GM06990 (cell line): ENCODE measurements around the gene STK4.

Experiments used
- DNase-seq: peaks from one replicate; pipeline ENCODE4 v3.0.0-alpha.2; 2011; ENCODE audit not compliant: insufficient read length; ENCODE audit errors: extremely low read depth
- H3K27me3 ChIP-seq: replicated peaks from 2 replicates; pipeline ENCODE4 v1.6.0; 2011; ENCODE audit warnings: low read length; ENCODE audit not compliant: control insufficient read depth, insufficient read depth
- H3K36me3 ChIP-seq: 2 replicates; pipeline ENCODE4 v1.5.1; 2011; ENCODE audit warnings: low read length; ENCODE audit not compliant: control insufficient read depth, insufficient read depth
- H3K4me3 ChIP-seq: replicated peaks from 2 replicates; pipeline ENCODE4 v1.5.1; 2011; ENCODE audit warnings: low read depth, mild to moderate bottlenecking, control low read depth, low read length
- TF ChIP-seq, protein P1 (sequence below): IDR thresholded peaks from 2 replicates; pipeline ENCODE4 v1.5.1; 2011; ENCODE audit warnings: low read length, control low read depth, mild to moderate bottlenecking, inconsistent platforms; ENCODE audit not compliant: insufficient read depth, poor library complexity, severe bottlenecking

The STK4 gene

DNA sequence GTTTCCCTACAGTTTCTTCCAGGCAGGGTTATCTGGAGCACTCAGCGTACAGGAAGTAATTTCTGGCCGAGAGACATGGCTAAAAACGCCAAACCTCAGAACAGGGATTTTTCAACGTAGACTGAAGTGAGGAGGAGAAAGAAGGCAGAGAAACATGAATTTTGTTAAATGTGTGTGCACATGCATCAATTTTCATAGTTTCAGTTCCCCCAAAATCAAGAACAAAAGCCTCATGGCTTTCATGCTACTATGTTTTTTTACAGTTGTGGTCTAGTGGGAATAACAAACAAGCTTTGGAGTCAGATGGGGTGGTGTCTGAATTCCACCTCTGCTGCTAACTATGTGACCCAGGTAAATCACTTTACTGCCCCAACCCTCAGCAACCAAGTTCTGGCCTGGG is 11.0 kb upstream of the STK4 start:
- no peak for DNase-seq
- H3K27me3 ChIP-seq, result no peaks in the 10 kb centered on the region
- TF ChIP-seq, protein P1, sequence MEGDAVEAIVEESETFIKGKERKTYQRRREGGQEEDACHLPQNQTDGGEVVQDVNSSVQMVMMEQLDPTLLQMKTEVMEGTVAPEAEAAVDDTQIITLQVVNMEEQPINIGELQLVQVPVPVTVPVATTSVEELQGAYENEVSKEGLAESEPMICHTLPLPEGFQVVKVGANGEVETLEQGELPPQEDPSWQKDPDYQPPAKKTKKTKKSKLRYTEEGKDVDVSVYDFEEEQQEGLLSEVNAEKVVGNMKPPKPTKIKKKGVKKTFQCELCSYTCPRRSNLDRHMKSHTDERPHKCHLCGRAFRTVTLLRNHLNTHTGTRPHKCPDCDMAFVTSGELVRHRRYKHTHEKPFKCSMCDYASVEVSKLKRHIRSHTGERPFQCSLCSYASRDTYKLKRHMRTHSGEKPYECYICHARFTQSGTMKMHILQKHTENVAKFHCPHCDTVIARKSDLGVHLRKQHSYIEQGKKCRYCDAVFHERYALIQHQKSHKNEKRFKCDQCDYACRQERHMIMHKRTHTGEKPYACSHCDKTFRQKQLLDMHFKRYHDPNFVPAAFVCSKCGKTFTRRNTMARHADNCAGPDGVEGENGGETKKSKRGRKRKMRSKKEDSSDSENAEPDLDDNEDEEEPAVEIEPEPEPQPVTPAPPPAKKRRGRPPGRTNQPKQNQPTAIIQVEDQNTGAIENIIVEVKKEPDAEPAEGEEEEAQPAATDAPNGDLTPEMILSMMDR, result no peak
- no peak overlapping the region for H3K4me3 ChIP-seq
- peaks cover 22% of the 10 kb centered on the region for H3K36me3 ChIP-seq

DNA sequence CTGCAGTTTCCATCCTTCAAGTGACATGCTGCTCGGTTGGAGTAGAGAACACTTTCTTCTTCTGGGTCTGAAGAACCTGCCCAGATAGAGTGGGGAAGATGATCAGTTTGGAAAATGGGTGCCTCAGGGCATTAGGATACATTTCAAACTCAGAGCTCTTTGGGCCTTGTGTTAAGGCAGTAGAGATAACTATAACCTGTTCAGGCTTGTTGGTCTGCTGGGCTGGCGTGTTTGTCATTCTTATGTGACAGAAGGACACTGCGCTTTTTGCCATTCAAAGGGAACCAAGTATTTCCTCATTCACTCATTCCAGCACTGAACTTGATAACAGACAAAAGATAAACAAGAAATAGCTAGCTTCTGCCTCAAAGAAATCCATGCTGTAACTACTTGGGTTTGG is 9.9 kb upstream of the STK4 start:
- Histone ChIP-seq H3K27me3 (no peaks in the 10 kb centered on the region), H3K36me3 (peaks cover 20% of the 10 kb centered on the region), H3K4me3 (no peak overlapping the region)
- no peak for DNase-seq
- TF ChIP-seq, protein P1, result no peak

DNA sequence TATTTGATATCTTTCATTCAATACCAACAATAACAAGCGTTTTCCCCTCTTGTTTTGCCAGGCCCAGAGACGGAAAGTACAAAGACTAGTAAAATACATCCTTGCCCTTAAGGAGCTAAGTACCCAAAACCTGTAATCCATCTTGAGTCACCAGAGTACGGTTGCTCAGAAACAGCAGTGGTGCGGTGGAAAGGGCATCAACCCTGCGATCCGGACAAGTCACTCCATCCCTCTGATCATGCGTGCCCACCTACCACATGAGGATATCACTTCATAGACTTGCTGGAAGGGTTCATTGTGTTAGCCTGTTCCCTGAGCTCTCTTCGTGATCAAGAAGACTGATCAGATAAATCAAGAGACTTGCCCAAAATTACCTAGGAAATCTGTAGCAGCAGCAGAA is 8.0 kb upstream of the STK4 start:
- no peak for DNase-seq
- TF ChIP-seq, protein P1, result no peak
- H3K4me3 ChIP-seq, result no peak overlapping the region; the same call in 1 of the 2 replicates

DNA sequence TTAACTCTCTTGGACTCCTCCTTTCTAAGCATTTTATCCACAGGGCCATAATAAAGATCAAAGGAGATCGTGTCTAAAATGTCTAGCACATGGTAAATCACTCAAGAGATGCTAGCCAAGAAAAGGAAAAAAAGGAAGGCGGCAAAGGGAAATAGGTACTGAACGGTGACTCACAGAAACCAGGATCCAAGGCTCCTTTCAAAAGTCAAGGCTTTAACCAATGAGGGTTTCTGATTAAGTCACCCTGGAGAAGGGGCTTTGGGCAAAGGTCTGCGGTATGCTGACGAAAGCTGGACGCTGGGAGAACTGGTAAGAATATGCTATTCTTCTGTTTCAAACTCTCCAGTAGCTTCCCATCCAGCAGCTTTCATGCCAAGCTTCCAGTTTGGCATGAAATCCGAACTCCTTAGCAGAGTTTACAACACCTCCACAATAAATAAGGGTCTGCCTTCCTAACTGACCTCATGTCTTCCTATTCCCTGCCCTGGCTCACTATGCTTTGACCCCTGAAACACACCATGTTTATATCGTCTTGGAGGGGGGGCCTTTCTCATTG is 7.2 kb upstream of the STK4 start:
- no peak for DNase-seq
- no peaks in the 10 kb centered on the region for H3K27me3 ChIP-seq
- H3K4me3 ChIP-seq, result peak overlapping the region; percentile 86
- peaks cover 11% of the 10 kb centered on the region for H3K36me3 ChIP-seq
- TF ChIP-seq, protein P1, result no peak

More for the DNA sequence above, 8.0 kb upstream of the STK4 start:
- Histone ChIP-seq H3K27me3 (no peaks in the 10 kb centered on the region), H3K36me3 (peaks cover 17% of the 10 kb centered on the region)

DNA sequence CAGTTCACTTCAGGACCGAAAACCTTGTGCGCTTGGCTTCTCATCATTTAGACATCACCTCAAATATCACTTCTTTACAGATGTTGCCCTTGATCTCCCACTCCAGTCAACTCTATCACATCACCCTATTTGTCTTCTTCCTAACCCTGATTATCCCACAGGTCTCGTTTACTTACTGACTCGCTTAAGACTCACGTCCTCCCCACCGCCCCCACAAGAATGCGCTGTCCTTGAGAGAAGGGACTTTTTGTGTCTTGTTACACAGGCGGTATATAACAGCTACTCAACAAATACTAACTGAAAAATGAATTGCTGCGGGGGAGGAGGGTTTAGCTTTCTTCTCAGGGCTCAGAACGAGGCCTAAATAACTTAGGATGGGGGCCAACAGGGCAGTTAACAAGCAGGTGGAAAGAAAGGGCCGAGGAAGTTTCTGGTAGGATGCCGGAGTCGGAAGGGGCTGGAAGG is 6.6 kb upstream of the STK4 start:
- TF ChIP-seq, protein P1, result no peak
- H3K4me3 ChIP-seq, result peak overlapping the region; percentile 86
- no peaks in the 10 kb centered on the region for H3K27me3 ChIP-seq
- peaks cover 7% of the 10 kb centered on the region for H3K36me3 ChIP-seq
- DNase-seq, result no peak
